ENCODE data around the gene EHHADH. TPM values are rescaled to one million over a fixed set of nuclear protein-coding genes. Genes with fewer than 3 reads are reported as not detected.
"Not testable (repeated sequence)": the region's sequence is repeated elsewhere in the genome, so short reads cannot be mapped to it uniquely, and the experiment has no call there.

The EHHADH gene
- polyA plus RNA-seq, 12 donors, result 2.2 to 7.2 (median 3.5) TPM; not detected in 1

GRCh38 chr3:185253133-185253532 lies 716 bp downstream of the EHHADH start:
- DNase-seq, result not testable (repeated sequence)

GRCh38 chr3:185251272-185251671 lies 2.6 kb downstream of the EHHADH start:
- DNase-seq, result no peak

- DNase-seq, result no peak
These were observed 3.2 kb downstream of the EHHADH start for GRCh38 chr3:185250653-185251052.

GRCh38 chr3:185250247-185250646 lies 3.6 kb downstream of the EHHADH start:
- DNase-seq, result no peak

GRCh38 chr3:185242642-185243041 lies 11.2 kb downstream of the EHHADH start:
- no peak for DNase-seq

- DNase-seq, result no peak
These were observed 16.9 kb downstream of the EHHADH start for GRCh38 chr3:185236969-185237368.

GRCh38 chr3:185233328-185233727 lies 20.5 kb downstream of the EHHADH start:
- no peak for DNase-seq

- not testable (repeated sequence) for DNase-seq
These were observed 27.3 kb downstream of the EHHADH start for GRCh38 chr3:185226526-185226925.

GRCh38 chr3:185225523-185225922 lies 28.3 kb downstream of the EHHADH start:
- DNase-seq, result no peak

GRCh38 chr3:185225080-185225479 lies 28.8 kb downstream of the EHHADH start:
- DNase-seq, result no peak

GRCh38 chr3:185221203-185221602 lies 32.6 kb downstream of the EHHADH start:
- no peak for DNase-seq

- no peak for DNase-seq
These were observed 37.3 kb downstream of the EHHADH start for GRCh38 chr3:185216607-185216958.

GRCh38 chr3:185215873-185216606 lies 37.8 kb downstream of the EHHADH start:
- no peak for DNase-seq

GRCh38 chr3:185212559-185212958 lies 41.3 kb downstream of the EHHADH start:
- no peak for DNase-seq

GRCh38 chr3:185212086-185212485 lies 41.8 kb downstream of the EHHADH start:
- no peak for DNase-seq

- DNase-seq, result no peak
These were observed 43.2 kb downstream of the EHHADH start for GRCh38 chr3:185210621-185211142.

GRCh38 chr3:185208823-185209222 lies 45.0 kb downstream of the EHHADH start:
- no peak for DNase-seq

- no peak for DNase-seq
These were observed 45.7 kb downstream of the EHHADH start for GRCh38 chr3:185207931-185208746.

- no peak for DNase-seq
These were observed 46.4 kb downstream of the EHHADH start for GRCh38 chr3:185207481-185207880.

- DNase-seq, result no peak
These were observed 48.0 kb downstream of the EHHADH start for GRCh38 chr3:185205865-185206264.

- DNase-seq, result no peak
These were observed 49.0 kb downstream of the EHHADH start for GRCh38 chr3:185204894-185205293.

- DNase-seq, result no peak
These were observed 53.2 kb downstream of the EHHADH start for GRCh38 chr3:185200639-185201038.

GRCh38 chr3:185199671-185200070 lies 54.2 kb downstream of the EHHADH start:
- no peak for DNase-seq
